AG09309 (cell line): ENCODE measurements around the gene MPZL1.

Source experiments
- DNase-seq: peaks from one replicate; pipeline ENCODE4 v3.0.0-alpha.2; 2010; ENCODE audit warnings: low read depth
- H3K4me3 ChIP-seq: 2 replicates; pipeline ENCODE4 v1.5.1; 2011; ENCODE audit warnings: mild to moderate bottlenecking, low read depth, low read length, moderate library complexity; ENCODE audit not compliant: control insufficient read depth
- CTCF ChIP-seq: IDR thresholded peaks from 2 replicates; pipeline ENCODE4 v1.5.1; 2011; ENCODE audit warnings: mild to moderate bottlenecking, low read depth, low read length, inconsistent platforms; ENCODE audit not compliant: insufficient read depth, control insufficient read depth; ENCODE audit errors: missing control alignments

The MPZL1 gene

GRCh38 chr1:167808104-167808503 is 86.3 kb downstream of the MPZL1 start:
- TF ChIP-seq CTCF = no peak
- DNase-seq = no peak

GRCh38 chr1:167808690-167809089 is 86.9 kb downstream of the MPZL1 start:
- DNase-seq = no peak
- no peak for TF ChIP-seq CTCF
- H3K4me3 ChIP-seq = no peak overlapping the region

More at GRCh38 chr1:167808104-167808503, 86.3 kb downstream of the MPZL1 start:
- no peak overlapping the region for H3K4me3 ChIP-seq

GRCh38 chr1:167812972-167813371 is 91.2 kb downstream of the MPZL1 start:
- no peak for TF ChIP-seq CTCF
- no peak for DNase-seq
- no peak overlapping the region for H3K4me3 ChIP-seq

- TF ChIP-seq CTCF = no peak
- DNase-seq = no peak
- H3K4me3 ChIP-seq = no peak overlapping the region
These were observed 93.9 kb downstream of the MPZL1 start for GRCh38 chr1:167815650-167816049.

GRCh38 chr1:167819849-167820683 is 98.3 kb downstream of the MPZL1 start:
- peak; percentile 83 for DNase-seq
- TF ChIP-seq CTCF = no peak
- H3K4me3 ChIP-seq = no peak overlapping the region

GRCh38 chr1:167820684-167821355 is 99.0 kb downstream of the MPZL1 start:
- H3K4me3 ChIP-seq = no peak overlapping the region
- TF ChIP-seq CTCF = no peak
- no peak for DNase-seq
